Purkinje cell (primary cell): ENCODE measurements around the gene LMNA. TPM values are rescaled to one million over a fixed set of nuclear protein-coding genes. Genes with fewer than 3 reads are reported as not detected.

Source experiments
- polyA plus RNA-seq: library from polyadenylated mRNA; unstranded; fragments of >200 nt; fragmentation: Nextera tagmentation; gene quantifications from 2 replicates; pipeline ENCODE4 v1.2.1, GENCODE V29; 2014

Gene LMNA
- 0.99 and 2.1 TPM in 2 replicates for polyA plus RNA-seq

DNA sequence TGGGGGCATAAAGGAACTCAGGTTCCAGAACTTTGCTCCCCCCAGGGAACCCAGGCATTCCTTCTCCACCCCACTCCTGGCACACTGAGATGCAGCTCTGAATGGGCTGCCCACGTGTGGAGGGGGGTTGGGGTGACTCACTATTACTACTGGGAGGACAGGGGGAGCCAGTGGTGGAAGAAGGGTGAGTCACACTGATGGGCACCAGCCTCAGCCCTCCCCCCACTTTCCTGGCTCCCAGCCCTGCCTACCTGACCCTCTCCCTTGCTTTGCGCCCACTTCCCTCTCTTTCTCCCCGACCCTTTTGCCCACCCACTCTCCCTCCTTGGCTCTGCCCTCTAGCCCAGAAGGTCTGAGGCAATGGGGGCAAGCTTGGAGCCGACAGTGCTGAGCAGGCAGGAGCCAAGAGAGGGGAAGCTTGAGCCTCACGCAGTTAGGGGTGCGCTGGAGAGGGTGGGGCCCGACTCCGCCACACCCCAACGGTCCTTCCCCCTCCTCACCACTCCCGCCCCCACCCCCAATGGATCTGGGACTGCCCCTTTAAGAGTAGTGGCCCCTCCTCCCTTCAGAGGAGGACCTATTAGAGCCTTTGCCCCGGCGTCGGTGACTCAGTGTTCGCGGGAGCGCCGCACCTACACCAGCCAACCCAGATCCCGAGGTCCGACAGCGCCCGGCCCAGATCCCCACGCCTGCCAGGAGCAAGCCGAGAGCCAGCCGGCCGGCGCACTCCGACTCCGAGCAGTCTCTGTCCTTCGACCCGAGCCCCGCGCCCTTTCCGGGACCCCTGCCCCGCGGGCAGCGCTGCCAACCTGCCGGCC, at the start of gene LMNA:
Gene LMNA (plus strand): TSS at position 611 of the 818 bp plus-strand sequence. CDS start 208 bp downstream, outside the sequence.

DNA sequence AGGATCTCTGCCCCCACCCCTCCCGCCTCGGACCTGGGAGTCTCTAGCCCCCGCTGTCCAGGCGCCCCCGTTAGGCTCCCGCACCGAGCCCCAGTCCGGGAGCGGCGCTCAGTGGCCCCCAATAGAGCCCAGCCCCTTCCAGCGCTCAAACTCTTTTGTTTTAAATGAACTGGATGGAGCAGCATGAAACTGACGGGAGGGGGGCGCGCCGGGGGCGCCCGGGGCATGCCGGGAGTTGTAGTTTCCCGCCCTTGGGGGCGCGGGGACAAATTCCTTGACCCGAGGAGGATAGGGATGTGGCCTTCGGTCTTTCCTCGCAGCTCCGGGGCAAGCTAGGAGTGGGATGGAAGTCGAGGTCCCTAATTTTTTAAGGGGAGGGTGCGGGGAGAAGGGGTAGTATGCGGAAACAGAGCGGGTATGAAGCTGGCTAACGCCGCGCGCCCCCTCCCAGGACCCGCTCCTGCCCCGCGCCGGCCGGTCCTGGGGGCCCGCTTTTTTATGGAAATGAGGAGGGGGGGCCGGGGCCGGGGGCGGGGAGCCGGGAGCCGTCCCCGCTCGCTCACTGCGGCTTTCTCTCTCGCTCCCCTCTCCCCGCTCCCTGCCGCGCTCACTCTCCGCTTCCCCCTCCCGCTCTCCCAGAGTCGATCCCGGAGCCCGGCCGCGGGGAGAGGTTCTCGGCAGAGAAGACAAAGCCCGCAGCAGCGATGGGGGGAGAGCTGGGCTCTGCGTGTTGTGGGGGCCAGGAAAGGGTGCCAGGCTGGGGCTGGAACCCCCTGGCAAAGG, 32.0 kb upstream of the LMNA start, which contains the start of gene MEX3A:
Gene MEX3A (minus strand): TSS at position 157 of the 783 bp plus-strand sequence. CDS start 467 bp downstream, outside the sequence.

DNA sequence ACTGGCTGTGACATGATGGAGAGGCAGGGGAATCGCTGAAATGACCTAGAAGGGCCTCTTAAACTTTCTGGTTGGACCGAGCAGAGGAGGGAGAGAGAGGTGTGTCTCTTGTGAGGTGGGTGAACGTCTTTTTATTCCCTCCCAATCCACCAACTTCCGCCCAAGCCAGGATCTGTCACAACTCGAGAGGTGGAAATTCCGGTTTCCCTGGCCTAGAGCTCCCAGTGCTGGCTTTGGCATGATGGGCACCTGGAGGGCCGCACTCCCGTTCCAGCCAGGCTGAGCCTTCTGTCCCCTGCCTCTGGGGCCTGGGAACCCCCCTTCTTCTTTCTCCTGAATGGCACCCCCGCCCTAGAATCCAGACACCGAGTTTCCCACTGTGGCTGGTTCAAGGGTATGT, 38.9 kb downstream of the LMNA start, which contains the start of gene SEMA4A:
Gene SEMA4A (plus strand): TSS at position 224 of the 400 bp plus-strand sequence. CDS start 994 bp downstream, outside the sequence.

Other genes starting within 250 kb of the LMNA start
- gene RIT1, start 203.4 kb upstream of the LMNA start, polyA plus RNA-seq, result 5.6 and 10.0 TPM in 2 replicates
- 21.1 and 23.4 TPM in 2 replicates for gene KHDC4, start 180.3 kb upstream of the LMNA start, polyA plus RNA-seq
- gene RXFP4, start 173.1 kb upstream of the LMNA start, polyA plus RNA-seq, result not detected in 2 replicates
- 14.2 and 16.3 TPM in 2 replicates for gene ARHGEF2, start 136.2 kb upstream of the LMNA start, polyA plus RNA-seq
- gene SSR2, start 93.8 kb upstream of the LMNA start, polyA plus RNA-seq, result 276 and 311 TPM in 2 replicates
- 4.6 and 6.4 TPM in 2 replicates for gene UBQLN4, start 60.9 kb upstream of the LMNA start, polyA plus RNA-seq
- gene LAMTOR2, start 59.9 kb upstream of the LMNA start, polyA plus RNA-seq, result 251 and 289 TPM in 2 replicates
- 1.9 TPM in 1 of 2 replicates, not detected in the other for gene RAB25, start 53.6 kb upstream of the LMNA start, polyA plus RNA-seq
- not detected in 2 replicates for gene MEX3A, start 32.2 kb upstream of the LMNA start, polyA plus RNA-seq
- gene SEMA4A, start 38.9 kb downstream of the LMNA start, polyA plus RNA-seq, result 0.15 and 2.8 TPM in 2 replicates
- 8.0 and 20.7 TPM in 2 replicates for gene SLC25A44, start 79.4 kb downstream of the LMNA start, polyA plus RNA-seq
- 5.2 and 18.5 TPM in 2 replicates for gene PMF1, start 98.3 kb downstream of the LMNA start, polyA plus RNA-seq
- not detected in 2 replicates for gene BGLAP, start 127.5 kb downstream of the LMNA start, polyA plus RNA-seq
- gene PAQR6, start 133.3 kb downstream of the LMNA start, polyA plus RNA-seq, result 0.20 and 1.6 TPM in 2 replicates
- gene SMG5, start 168.1 kb downstream of the LMNA start, polyA plus RNA-seq, result 1.3 and 2.2 TPM in 2 replicates
- gene TMEM79, start 169.6 kb downstream of the LMNA start, polyA plus RNA-seq, result 0.39 and 0.52 TPM in 2 replicates
- gene GLMP, start 181.0 kb downstream of the LMNA start, polyA plus RNA-seq, result 12.5 and 19.4 TPM in 2 replicates
- not detected in 2 replicates for gene VHLL, start 184.6 kb downstream of the LMNA start, polyA plus RNA-seq
- gene CCT3, start 223.6 kb downstream of the LMNA start, polyA plus RNA-seq, result 121 and 150 TPM in 2 replicates
- 3.0 and 3.1 TPM in 2 replicates for gene TSACC, start 223.8 kb downstream of the LMNA start, polyA plus RNA-seq